HEK293 (cell line): Measurements from ENCODE around the gene SRL.

Experiments used
- CTCF ChIA-PET: fragments of 350-600 bp; formaldehyde crosslinking; extraction: SDS; loops from one replicate; lab custom pipeline; 2021; ENCODE audit warnings: antibody characterized with exemption; lab: Yijun Ruan, JAX
- POLR2A ChIA-PET: fragments of 300-600 bp; formaldehyde crosslinking; extraction: SDS; loops from one replicate; lab custom pipeline; 2020; ENCODE audit warnings: antibody characterized with exemption, inconsistent platforms; lab: Yijun Ruan, JAX
- H3K27ac ChIP-seq: fragments of 200-500 bp; sonication (Bioruptor generic); 2 replicates; pipeline ENCODE4 v1.5.1; 2014; ENCODE audit warnings: low read depth, low read length, control low read depth, inconsistent platforms; ENCODE audit errors: extremely low read depth
- H3K36me3 ChIP-seq, 2 experiments: fragments of 200-500 bp in 1 of 2; sonication (Bioruptor generic) in 1 of 2; 1 replicate in 1 of 2; 2 replicates in 1 of 2; pipeline ENCODE4 v1.5.1; 2014 to 2017; ENCODE audit warnings: inconsistent platforms in 2 of 2, low read length in 2 of 2; ENCODE audit not compliant: control insufficient read depth in 2 of 2, insufficient read depth in 1 of 2
- H3K4me1 ChIP-seq: fragments of 200-500 bp; sonication (Bioruptor generic); 2 replicates; pipeline ENCODE4 v1.5.1; 2014; ENCODE audit warnings: mild to moderate bottlenecking, low read length, inconsistent platforms; ENCODE audit not compliant: control insufficient read depth, insufficient read depth
- H3K4me3 ChIP-seq: 2 replicates; pipeline ENCODE4 v1.5.1; 2011; ENCODE audit warnings: low read depth, mild to moderate bottlenecking, control low read depth, low read length, moderate library complexity
- H3K9me3 ChIP-seq: fragments of 200-500 bp; sonication (Bioruptor generic); 2 replicates; pipeline ENCODE4 v1.5.1; 2014; ENCODE audit warnings: low read depth, low read length, inconsistent platforms; ENCODE audit not compliant: control insufficient read depth, insufficient read depth
- GLI2 ChIP-seq: fragments of 450-650 bp; formaldehyde crosslinking; IDR thresholded peaks from 2 replicates; pipeline ENCODE4; 2017; ENCODE audit warnings: missing biosample characterization, missing genetic modification characterization, low read depth, borderline replicate concordance
- KLF1 ChIP-seq: fragments of 450-650 bp; formaldehyde crosslinking; IDR thresholded peaks from 2 replicates; pipeline ENCODE4 v1.5.1; 2016; ENCODE audit warnings: missing biosample characterization, missing genetic modification characterization
- KLF10 ChIP-seq: fragments of 450-650 bp; IDR thresholded peaks from 2 replicates; pipeline ENCODE4 v1.5.1; 2018; ENCODE audit warnings: missing biosample characterization, mild to moderate bottlenecking, missing genetic modification characterization
- KLF9 ChIP-seq: fragments of 450-650 bp; formaldehyde crosslinking; IDR thresholded peaks from 2 replicates; pipeline ENCODE4 v1.5.1; 2016; ENCODE audit warnings: missing biosample characterization, missing genetic modification characterization, low read depth
- SALL2 ChIP-seq: fragments of 450-650 bp; formaldehyde crosslinking; IDR thresholded peaks from 2 replicates; pipeline ENCODE4 v1.5.0; 2017; ENCODE audit warnings: missing biosample characterization, mild to moderate bottlenecking, missing genetic modification characterization, borderline replicate concordance
- SP7 ChIP-seq: fragments of 450-650 bp; formaldehyde crosslinking; IDR thresholded peaks from 2 replicates; pipeline ENCODE4 v1.5.1; 2016; ENCODE audit warnings: missing biosample characterization, missing genetic modification characterization
- ZNF169 ChIP-seq: fragments of 450-650 bp; formaldehyde crosslinking; IDR thresholded peaks from 2 replicates; pipeline ENCODE4 v1.5.1; 2016; ENCODE audit warnings: missing biosample characterization, missing genetic modification characterization
- ZNF174 ChIP-seq: fragments of 450-650 bp; formaldehyde crosslinking; IDR thresholded peaks from 2 replicates; pipeline ENCODE4 v1.5.0; 2017; ENCODE audit warnings: missing biosample characterization, mild to moderate bottlenecking, missing genetic modification characterization
- ZNF2 ChIP-seq: fragments of 450-650 bp; formaldehyde crosslinking; IDR thresholded peaks from 2 replicates; pipeline ENCODE4 v1.5.1; 2016; ENCODE audit warnings: missing biosample characterization, missing genetic modification characterization
- ZNF221 ChIP-seq: fragments of 450-650 bp; formaldehyde crosslinking; IDR thresholded peaks from 2 replicates; pipeline ENCODE4 v1.5.1; 2017; ENCODE audit warnings: missing biosample characterization, missing genetic modification characterization, borderline replicate concordance
- ZNF366 ChIP-seq: fragments of 450-650 bp; formaldehyde crosslinking; conservative IDR thresholded peaks from 2 replicates; pipeline ENCODE4 v1.5.1; 2016; ENCODE audit warnings: missing biosample characterization, missing genetic modification characterization
- ZNF416 ChIP-seq: fragments of 450-650 bp; formaldehyde crosslinking; IDR thresholded peaks from 2 replicates; pipeline ENCODE4 v1.5.1; 2016; ENCODE audit warnings: missing biosample characterization, missing genetic modification characterization
- ZNF623 ChIP-seq: fragments of 450-650 bp; formaldehyde crosslinking; IDR thresholded peaks from 2 replicates; pipeline ENCODE4 v1.5.1; 2016; ENCODE audit warnings: missing biosample characterization, missing genetic modification characterization
- ZNF660 ChIP-seq: fragments of 450-650 bp; IDR thresholded peaks from 2 replicates; pipeline ENCODE4 v1.5.1; 2018; ENCODE audit warnings: missing biosample characterization, mild to moderate bottlenecking, missing genetic modification characterization
- ZNF701 ChIP-seq: fragments of 450-650 bp; formaldehyde crosslinking; IDR thresholded peaks from 2 replicates; pipeline ENCODE4 v1.5.1; 2016; ENCODE audit warnings: missing biosample characterization, missing genetic modification characterization
- TF ChIP-seq, protein P1 (sequence below): fragments of 450-650 bp; formaldehyde crosslinking; IDR thresholded peaks from 2 replicates; pipeline ENCODE4 v1.5.1; 2016; ENCODE audit warnings: missing biosample characterization, missing genetic modification characterization
- TF ChIP-seq, protein P2 (sequence below): fragments of 450-650 bp; formaldehyde crosslinking; IDR thresholded peaks from 2 replicates; pipeline ENCODE4 v1.5.1; 2017; ENCODE audit warnings: missing biosample characterization, missing genetic modification characterization
- TF ChIP-seq, protein P3 (sequence below): fragments of 450-650 bp; formaldehyde crosslinking; IDR thresholded peaks from 2 replicates; pipeline ENCODE4 v1.5.1; 2017; ENCODE audit warnings: missing biosample characterization, missing genetic modification characterization
- TF ChIP-seq, protein P4 (sequence below): fragments of 450-650 bp; formaldehyde crosslinking; IDR thresholded peaks from 2 replicates; pipeline ENCODE4 v1.5.1; 2016; ENCODE audit warnings: missing biosample characterization, missing genetic modification characterization

Gene SRL

DNA sequence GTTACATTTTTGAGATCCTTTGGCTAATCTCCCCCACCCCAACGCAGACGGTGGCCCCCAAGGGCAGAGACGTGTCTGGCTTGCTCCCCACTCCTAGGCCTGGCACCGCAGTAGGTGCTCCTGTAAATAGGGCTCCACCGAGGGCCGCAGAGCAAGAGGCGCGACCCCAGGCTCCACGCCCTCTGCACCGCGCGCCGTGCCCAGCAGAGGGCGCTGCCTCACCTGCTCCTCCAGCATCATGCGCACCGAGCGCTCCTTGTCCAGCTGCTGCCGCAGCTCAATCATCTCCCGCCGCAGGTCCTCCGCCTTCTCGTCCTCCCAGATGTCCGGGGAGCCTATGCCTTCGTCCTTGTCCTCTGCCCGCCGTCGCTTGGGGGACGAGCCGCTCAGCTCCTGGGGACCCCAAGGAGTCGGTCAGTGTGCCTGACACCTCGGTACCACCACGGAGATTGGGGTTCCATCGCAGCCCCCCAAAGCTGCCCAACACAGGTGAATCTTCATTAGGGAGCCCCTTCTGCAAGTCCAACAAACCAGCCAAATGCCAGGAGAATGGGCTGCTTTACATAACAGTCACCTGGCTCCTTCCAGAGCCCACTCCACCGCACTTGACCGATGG, 19.8 kb upstream of the SRL start:
- H3K27ac ChIP-seq = no peak overlapping the region
- H3K4me1 ChIP-seq = no peaks in the 10 kb centered on the region
- POLR2A ChIA-PET = interaction anchor here (1.1 kb wide), 1 partner anchor 10 kb away, joined by 3 read pairs; no protein-coding TSS in a partner anchor
- CTCF ChIA-PET = interaction anchor here (0.5 to 1.7 kb wide), 8 partner anchors 8 to 142 kb away, joined by 3 to 11 read pairs (median 4); partner anchors contain the start of gene GLIS2
- H3K36me3 ChIP-seq = peaks cover 7 to 37% of the 10 kb centered on the region in 2 experiments; a peak in 2 of 3 replicates
- H3K9me3 ChIP-seq = no peaks in the 10 kb centered on the region
- H3K4me3 ChIP-seq = no peak overlapping the region
- TF ChIP-seq ZNF623 (tag by site-specific recombination) (no peak), ZNF416 (tag by site-specific recombination) (no peak), KLF1 (0 out of 2 replicates have a peak, but pooled peaks have one; percentile 9), ZNF660 (no peak), KLF10 (tag by site-specific recombination) (no peak), ZNF701 (tag by site-specific recombination) (no peak), ZNF174 (tag by site-specific recombination) (no peak), SALL2 (tag by site-specific recombination) (no peak), KLF9 (tag by site-specific recombination) (peak; percentile 36; the same call in 1 of the 2 replicates), ZNF2 (tag by site-specific recombination) (peak; percentile 76; the same call in 1 of the 2 replicates), SP7 (tag by site-specific recombination) (0 out of 2 replicates have a peak, but pooled peaks have one; percentile 14), ZNF366 (no peak)
- TF ChIP-seq, protein P1, sequence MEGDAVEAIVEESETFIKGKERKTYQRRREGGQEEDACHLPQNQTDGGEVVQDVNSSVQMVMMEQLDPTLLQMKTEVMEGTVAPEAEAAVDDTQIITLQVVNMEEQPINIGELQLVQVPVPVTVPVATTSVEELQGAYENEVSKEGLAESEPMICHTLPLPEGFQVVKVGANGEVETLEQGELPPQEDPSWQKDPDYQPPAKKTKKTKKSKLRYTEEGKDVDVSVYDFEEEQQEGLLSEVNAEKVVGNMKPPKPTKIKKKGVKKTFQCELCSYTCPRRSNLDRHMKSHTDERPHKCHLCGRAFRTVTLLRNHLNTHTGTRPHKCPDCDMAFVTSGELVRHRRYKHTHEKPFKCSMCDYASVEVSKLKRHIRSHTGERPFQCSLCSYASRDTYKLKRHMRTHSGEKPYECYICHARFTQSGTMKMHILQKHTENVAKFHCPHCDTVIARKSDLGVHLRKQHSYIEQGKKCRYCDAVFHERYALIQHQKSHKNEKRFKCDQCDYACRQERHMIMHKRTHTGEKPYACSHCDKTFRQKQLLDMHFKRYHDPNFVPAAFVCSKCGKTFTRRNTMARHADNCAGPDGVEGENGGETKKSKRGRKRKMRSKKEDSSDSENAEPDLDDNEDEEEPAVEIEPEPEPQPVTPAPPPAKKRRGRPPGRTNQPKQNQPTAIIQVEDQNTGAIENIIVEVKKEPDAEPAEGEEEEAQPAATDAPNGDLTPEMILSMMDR (tag by site-specific recombination) = peak; percentile 56
- TF ChIP-seq, protein P2, sequence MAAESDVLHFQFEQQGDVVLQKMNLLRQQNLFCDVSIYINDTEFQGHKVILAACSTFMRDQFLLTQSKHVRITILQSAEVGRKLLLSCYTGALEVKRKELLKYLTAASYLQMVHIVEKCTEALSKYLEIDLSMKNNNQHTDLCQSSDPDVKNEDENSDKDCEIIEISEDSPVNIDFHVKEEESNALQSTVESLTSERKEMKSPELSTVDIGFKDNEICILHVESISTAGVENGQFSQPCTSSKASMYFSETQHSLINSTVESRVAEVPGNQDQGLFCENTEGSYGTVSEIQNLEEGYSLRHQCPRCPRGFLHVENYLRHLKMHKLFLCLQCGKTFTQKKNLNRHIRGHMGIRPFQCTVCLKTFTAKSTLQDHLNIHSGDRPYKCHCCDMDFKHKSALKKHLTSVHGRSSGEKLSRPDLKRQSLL (tag by site-specific recombination) = peak; percentile 89
- TF ChIP-seq, protein P3, sequence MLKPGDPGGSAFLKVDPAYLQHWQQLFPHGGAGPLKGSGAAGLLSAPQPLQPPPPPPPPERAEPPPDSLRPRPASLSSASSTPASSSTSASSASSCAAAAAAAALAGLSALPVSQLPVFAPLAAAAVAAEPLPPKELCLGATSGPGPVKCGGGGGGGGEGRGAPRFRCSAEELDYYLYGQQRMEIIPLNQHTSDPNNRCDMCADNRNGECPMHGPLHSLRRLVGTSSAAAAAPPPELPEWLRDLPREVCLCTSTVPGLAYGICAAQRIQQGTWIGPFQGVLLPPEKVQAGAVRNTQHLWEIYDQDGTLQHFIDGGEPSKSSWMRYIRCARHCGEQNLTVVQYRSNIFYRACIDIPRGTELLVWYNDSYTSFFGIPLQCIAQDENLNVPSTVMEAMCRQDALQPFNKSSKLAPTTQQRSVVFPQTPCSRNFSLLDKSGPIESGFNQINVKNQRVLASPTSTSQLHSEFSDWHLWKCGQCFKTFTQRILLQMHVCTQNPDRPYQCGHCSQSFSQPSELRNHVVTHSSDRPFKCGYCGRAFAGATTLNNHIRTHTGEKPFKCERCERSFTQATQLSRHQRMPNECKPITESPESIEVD (tag by site-specific recombination) = no peak
- TF ChIP-seq, protein P4, sequence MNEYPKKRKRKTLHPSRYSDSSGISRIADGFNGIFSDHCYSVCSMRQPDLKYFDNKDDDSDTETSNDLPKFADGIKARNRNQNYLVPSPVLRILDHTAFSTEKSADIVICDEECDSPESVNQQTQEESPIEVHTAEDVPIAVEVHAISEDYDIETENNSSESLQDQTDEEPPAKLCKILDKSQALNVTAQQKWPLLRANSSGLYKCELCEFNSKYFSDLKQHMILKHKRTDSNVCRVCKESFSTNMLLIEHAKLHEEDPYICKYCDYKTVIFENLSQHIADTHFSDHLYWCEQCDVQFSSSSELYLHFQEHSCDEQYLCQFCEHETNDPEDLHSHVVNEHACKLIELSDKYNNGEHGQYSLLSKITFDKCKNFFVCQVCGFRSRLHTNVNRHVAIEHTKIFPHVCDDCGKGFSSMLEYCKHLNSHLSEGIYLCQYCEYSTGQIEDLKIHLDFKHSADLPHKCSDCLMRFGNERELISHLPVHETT (tag by site-specific recombination) = no peak

DNA sequence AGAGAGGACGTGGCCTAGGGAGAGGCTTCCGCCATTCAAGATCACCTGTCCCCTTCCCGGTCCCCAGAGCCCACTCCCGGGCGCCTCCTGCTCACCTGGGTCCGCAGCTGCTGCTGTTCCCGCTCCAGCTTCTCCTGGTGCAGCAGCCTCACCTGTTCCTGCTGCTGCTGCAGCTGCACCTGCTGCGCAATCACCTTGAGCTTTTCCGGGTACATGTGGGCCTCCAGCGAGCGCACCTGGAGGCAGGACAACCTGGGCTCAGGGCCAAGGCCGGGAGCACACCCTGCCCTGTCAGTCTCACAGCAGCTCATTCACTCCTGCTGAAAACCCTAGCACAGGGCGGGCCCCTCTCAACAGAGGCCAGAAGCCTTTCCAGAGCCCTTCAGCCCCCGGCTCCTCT, 18.5 kb upstream of the SRL start:
- POLR2A ChIA-PET = interaction anchor here (1.3 kb wide), 1 partner anchor 11 kb away, joined by 4 read pairs; no protein-coding TSS in a partner anchor
- Histone ChIP-seq H3K4me1 (no peaks in the 10 kb centered on the region), H3K4me3 (no peak overlapping the region), H3K36me3 (peaks cover 7 to 37% of the 10 kb centered on the region in 2 experiments; a peak in 2 of 3 replicates), H3K9me3 (no peaks in the 10 kb centered on the region), H3K27ac (no peak overlapping the region)
- TF ChIP-seq ZNF169 (tag by site-specific recombination) (no peak), ZNF221 (tag by site-specific recombination) (no peak), GLI2 (tag by site-specific recombination) (no peak)
- CTCF ChIA-PET = interaction anchor here (0.6 to 1.5 kb wide), 4 partner anchors 10 to 481 kb away, joined by 3 to 8 read pairs (median 6); no protein-coding TSS in a partner anchor
